SK-N-SH treated with all-trans-retinoic acid at 6 μM for 48 hours (cell line): ENCODE measurements around the gene CSNK1D.

Source experiments
- ATAC-seq: fragments of 200-7000 bp; cut with Tn5 transposase; 3 replicates; pipeline ENCODE4 v1.9.1; 2020; ENCODE audit warnings: mild to moderate bottlenecking, moderate library complexity
- ARNTL ChIP-seq: fragments of 450-650 bp; formaldehyde crosslinking; IDR thresholded peaks from 2 replicates; pipeline ENCODE4 v1.5.0; 2020; ENCODE audit warnings: low read depth, mild to moderate bottlenecking, moderate library complexity, borderline replicate concordance
- BACH2 ChIP-seq: fragments of 250-450 bp; sonication (Bioruptor Pico); IDR thresholded peaks from 2 replicates; pipeline ENCODE4 v1.9.0; 2021; ENCODE audit warnings: mild to moderate bottlenecking, borderline replicate concordance
- CREB5 ChIP-seq: fragments of 250-450 bp; sonication (Bioruptor Pico); IDR thresholded peaks from 2 replicates; pipeline ENCODE4 v1.5.1; 2020; ENCODE audit warnings: low read depth, mild to moderate bottlenecking, moderate library complexity
- CSDC2 ChIP-seq: fragments of 250-450 bp; sonication (Bioruptor Pico); IDR thresholded peaks from 2 replicates; pipeline ENCODE4 v1.5.0; 2020; ENCODE audit warnings: mild to moderate bottlenecking, moderate library complexity
- CSRNP3 ChIP-seq: fragments of 250-450 bp; sonication (Bioruptor Pico); IDR thresholded peaks from 2 replicates; pipeline ENCODE4 v1.5.1; 2021; ENCODE audit warnings: mild to moderate bottlenecking, moderate library complexity
- ESRRG ChIP-seq: fragments of 250-450 bp; sonication (Bioruptor Pico); IDR thresholded peaks from 2 replicates; pipeline ENCODE4 v1.6.1; 2021; ENCODE audit warnings: mild to moderate bottlenecking
- GLIS3 ChIP-seq: fragments of 250-450 bp; sonication (Bioruptor Pico); IDR thresholded peaks from 2 replicates; pipeline ENCODE4 v1.5.0; 2020; ENCODE audit warnings: mild to moderate bottlenecking, moderate library complexity
- ISL1 ChIP-seq: fragments of 250-450 bp; sonication (Bioruptor Pico); IDR thresholded peaks from 2 replicates; pipeline ENCODE4 v2.1.2; 2022; ENCODE audit warnings: mild to moderate bottlenecking, moderate library complexity
- PATZ1 ChIP-seq: fragments of 250-450 bp; sonication (Bioruptor Pico); IDR thresholded peaks from 2 replicates; pipeline ENCODE4 v1.8.0; 2020; ENCODE audit warnings: mild to moderate bottlenecking, moderate library complexity, borderline replicate concordance
- POU6F1 ChIP-seq: fragments of 250-450 bp; sonication (Bioruptor Pico); IDR thresholded peaks from 2 replicates; pipeline ENCODE4 v1.8.0; 2021; ENCODE audit warnings: low read depth, mild to moderate bottlenecking, moderate library complexity, borderline replicate concordance
- PPARA ChIP-seq: fragments of 250-450 bp; sonication (Bioruptor Pico); IDR thresholded peaks from 2 replicates; pipeline ENCODE4 v1.5.0; 2020; ENCODE audit warnings: mild to moderate bottlenecking, borderline replicate concordance
- RARB ChIP-seq: fragments of 250-450 bp; sonication (Bioruptor Pico); IDR thresholded peaks from 2 replicates; pipeline ENCODE4 v1.8.0; 2021; ENCODE audit warnings: mild to moderate bottlenecking, moderate library complexity
- SNAI2 ChIP-seq: fragments of 250-450 bp; sonication (Bioruptor Pico); IDR thresholded peaks from 2 replicates; pipeline ENCODE4 v1.5.0; 2020; ENCODE audit warnings: mild to moderate bottlenecking, moderate library complexity
- TCF4 ChIP-seq: fragments of 250-450 bp; sonication (Bioruptor Pico); IDR thresholded peaks from 2 replicates; pipeline ENCODE4 v1.8.0; 2021; ENCODE audit warnings: mild to moderate bottlenecking, moderate library complexity, borderline replicate concordance
- ZC3H10 ChIP-seq: fragments of 250-450 bp; sonication (Bioruptor Pico); IDR thresholded peaks from 2 replicates; pipeline ENCODE4 v1.5.1; 2021; ENCODE audit warnings: mild to moderate bottlenecking, moderate library complexity
- ZFP3 ChIP-seq: fragments of 250-450 bp; sonication (Bioruptor Pico); IDR thresholded peaks from 2 replicates; pipeline ENCODE4 v1.5.0; 2020; ENCODE audit warnings: mild to moderate bottlenecking, moderate library complexity
- ZFP30 ChIP-seq: fragments of 450-650 bp; formaldehyde crosslinking; IDR thresholded peaks from 2 replicates; pipeline ENCODE4 v1.5.0; 2022; ENCODE audit warnings: mild to moderate bottlenecking, moderate library complexity
- ZNF565 ChIP-seq: fragments of 450-650 bp; formaldehyde crosslinking; conservative IDR thresholded peaks from 2 replicates; pipeline ENCODE4 v1.5.0; 2020; ENCODE audit warnings: low read depth, mild to moderate bottlenecking, moderate library complexity
- ZNF70 ChIP-seq: fragments of 450-650 bp; formaldehyde crosslinking; IDR thresholded peaks from 2 replicates; pipeline ENCODE4 v1.5.0; 2020; ENCODE audit warnings: mild to moderate bottlenecking, moderate library complexity
- ZNF8 ChIP-seq: fragments of 450-650 bp; formaldehyde crosslinking; IDR thresholded peaks from 2 replicates; pipeline ENCODE4 v1.5.0; 2020; ENCODE audit warnings: mild to moderate bottlenecking, moderate library complexity

The CSNK1D gene

GRCh38 chr17:82273327-82274133, at the start of gene CSNK1D:
CSNK1D (minus strand) TSS chr17:82273700; CDS start chr17:82273381, 319 bp downstream.
- TF ChIP-seq CSRNP3 (no peak), CSDC2 (CRISPR knock-in tag) (peak; percentile 79; the same call in 1 of the 2 replicates), SNAI2 (CRISPR knock-in tag) (peak; percentile 24; the same call in 1 of the 2 replicates)
- ATAC-seq: peak; percentile 88

GRCh38 chr17:82322526-82323453, 49.3 kb upstream of the CSNK1D start:
- ATAC-seq: no peak
- no peak for TF ChIP-seq POU6F1 (CRISPR knock-in tag)
- no peak for TF ChIP-seq CSRNP3
- TF ChIP-seq ZNF70 (CRISPR knock-in tag): no peak
- TF ChIP-seq CSDC2 (CRISPR knock-in tag): no peak
- TF ChIP-seq ARNTL (CRISPR knock-in tag): no peak
- no peak for TF ChIP-seq ZFP3 (CRISPR knock-in tag)
- TF ChIP-seq GLIS3: no peak
- no peak for TF ChIP-seq PPARA
- TF ChIP-seq ESRRG: no peak
- TF ChIP-seq ZC3H10 (CRISPR knock-in tag): no peak
- no peak for TF ChIP-seq BACH2 (CRISPR knock-in tag)
- TF ChIP-seq TCF4 (CRISPR knock-in tag): no peak
- no peak for TF ChIP-seq CREB5 (CRISPR knock-in tag)
- no peak for TF ChIP-seq SNAI2 (CRISPR knock-in tag)
- no peak for TF ChIP-seq ZNF565 (CRISPR knock-in tag)
- TF ChIP-seq ZFP30: no peak
- TF ChIP-seq PATZ1 (CRISPR knock-in tag): no peak
- no peak for TF ChIP-seq RARB (CRISPR knock-in tag)

- 0 out of 3 replicates have a peak, but pooled peaks have one; percentile 5 for ATAC-seq
- TF ChIP-seq ZNF565 (CRISPR knock-in tag) (no peak), ZFP30 (no peak), ZNF70 (CRISPR knock-in tag) (no peak), ZFP3 (CRISPR knock-in tag) (no peak), POU6F1 (CRISPR knock-in tag) (no peak), CREB5 (CRISPR knock-in tag) (no peak), ISL1 (CRISPR knock-in tag) (no peak), RARB (CRISPR knock-in tag) (no peak), ESRRG (no peak), TCF4 (CRISPR knock-in tag) (no peak), ZNF8 (CRISPR knock-in tag) (no peak), CSDC2 (CRISPR knock-in tag) (no peak)
Observed at GRCh38 chr17:82321947-82322466, 48.5 kb upstream of the CSNK1D start.
